ENCODE data around the gene SHBG.
"Not testable (repeated sequence)": the region's sequence is repeated elsewhere in the genome, so short reads cannot be mapped to it uniquely, and the experiment has no call there.

The SHBG gene

GRCh38 chr17:7636163-7636562 is 6.2 kb downstream of the SHBG start:
- no peak for DNase-seq
- in situ Hi-C loops (cut with MboI; ENCODE audit: low pct_unique_long_range_greater_than_20kb, low sequenced_read_pairs): no loop called here

- DNase-seq: no peak
- in situ Hi-C loops (cut with MboI; ENCODE audit: low pct_unique_long_range_greater_than_20kb, low sequenced_read_pairs): no loop called here
Measured at GRCh38 chr17:7640783-7641182, 10.8 kb downstream of the SHBG start.

GRCh38 chr17:7641635-7642034 is 11.7 kb downstream of the SHBG start:
- in situ Hi-C loops (cut with MboI; ENCODE audit: low pct_unique_long_range_greater_than_20kb, low sequenced_read_pairs); DNase-seq: not testable (repeated sequence)

GRCh38 chr17:7644775-7645174 is 14.8 kb downstream of the SHBG start:
- DNase-seq: no peak
- in situ Hi-C loops (cut with MboI; ENCODE audit: low pct_unique_long_range_greater_than_20kb, low sequenced_read_pairs): no loop called here

- DNase-seq: no peak
- in situ Hi-C loops (cut with MboI; ENCODE audit: low pct_unique_long_range_greater_than_20kb, low sequenced_read_pairs): no loop called here
Measured at GRCh38 chr17:7646457-7646856, 16.5 kb downstream of the SHBG start.

- in situ Hi-C loops (cut with MboI; ENCODE audit: low pct_unique_long_range_greater_than_20kb, low sequenced_read_pairs): no loop called here
- peak; percentile 28 for DNase-seq
Measured at GRCh38 chr17:7647018-7647417, 17.1 kb downstream of the SHBG start.

- in situ Hi-C loops (cut with MboI; ENCODE audit: low pct_unique_long_range_greater_than_20kb, low sequenced_read_pairs): no loop called here
- peak; percentile 43 for DNase-seq
Measured at GRCh38 chr17:7650509-7651096, 20.7 kb downstream of the SHBG start, which contains the start of gene ATP1B2. Gene ATP1B2 (plus strand): TSS chr17:7650926. CDS start chr17:7651519, 593 bp downstream.

- no peak for DNase-seq
- in situ Hi-C loops (cut with MboI; ENCODE audit: low pct_unique_long_range_greater_than_20kb, low sequenced_read_pairs): no loop called here
Measured at GRCh38 chr17:7651097-7651664, 21.2 kb downstream of the SHBG start.

- no peak for DNase-seq
- in situ Hi-C loops (cut with MboI; ENCODE audit: low pct_unique_long_range_greater_than_20kb, low sequenced_read_pairs): no loop called here
Measured at GRCh38 chr17:7651665-7652387, 21.9 kb downstream of the SHBG start.

GRCh38 chr17:7652388-7653356 is 22.7 kb downstream of the SHBG start:
- no peak for DNase-seq
- in situ Hi-C loops (cut with MboI; ENCODE audit: low pct_unique_long_range_greater_than_20kb, low sequenced_read_pairs): no loop called here

GRCh38 chr17:7654832-7655540 is 25.1 kb downstream of the SHBG start:
- no peak for DNase-seq
- in situ Hi-C loops (cut with MboI; ENCODE audit: low pct_unique_long_range_greater_than_20kb, low sequenced_read_pairs): no loop called here

- DNase-seq: no peak
- in situ Hi-C loops (cut with MboI; ENCODE audit: low pct_unique_long_range_greater_than_20kb, low sequenced_read_pairs): no loop called here
Measured at GRCh38 chr17:7655541-7655840, 25.6 kb downstream of the SHBG start.

GRCh38 chr17:7656958-7657609 is 27.1 kb downstream of the SHBG start:
- in situ Hi-C loops (cut with MboI; ENCODE audit: low pct_unique_long_range_greater_than_20kb, low sequenced_read_pairs): no loop called here

GRCh38 chr17:7667656-7668406 is 37.9 kb downstream of the SHBG start:
- in situ Hi-C loops (cut with MboI; ENCODE audit: low pct_unique_long_range_greater_than_20kb, low sequenced_read_pairs): no loop called here
- no peak for DNase-seq

More at GRCh38 chr17:7656958-7657609, 27.1 kb downstream of the SHBG start:
- DNase-seq: no peak

GRCh38 chr17:7668482-7668881 is 38.5 kb downstream of the SHBG start:
- DNase-seq: no peak
- in situ Hi-C loops (cut with MboI; ENCODE audit: low pct_unique_long_range_greater_than_20kb, low sequenced_read_pairs): no loop called here

GRCh38 chr17:7673239-7673638 is 43.3 kb downstream of the SHBG start:
- DNase-seq: peak; percentile 71
- in situ Hi-C loops (cut with MboI; ENCODE audit: low pct_unique_long_range_greater_than_20kb, low sequenced_read_pairs): no loop called here

GRCh38 chr17:7674934-7675333 is 45.0 kb downstream of the SHBG start:
- in situ Hi-C loops (cut with MboI; ENCODE audit: low pct_unique_long_range_greater_than_20kb, low sequenced_read_pairs): no loop called here
- DNase-seq: no peak

- in situ Hi-C loops (cut with MboI; ENCODE audit: low pct_unique_long_range_greater_than_20kb, low sequenced_read_pairs): no loop called here
- no peak for DNase-seq
Measured at GRCh38 chr17:7676533-7676932, 46.6 kb downstream of the SHBG start.

Measured in KBM-7 (cell line).